Brain microvascular endothelial cell (primary cell): Measurements from ENCODE around the gene BANK1.

Experiments used
- DNase-seq: peaks from one replicate; pipeline ENCODE4 v3.0.0-alpha.2; 2020
- H3K27ac ChIP-seq: fragments of 250-450 bp; sonication (Bioruptor Pico); 2 replicates; pipeline ENCODE4 v1.5.1; 2020; ENCODE audit warnings: mild to moderate bottlenecking, moderate library complexity
- H3K27me3 ChIP-seq: fragments of 250-450 bp; sonication (Bioruptor Pico); replicated peaks from 2 replicates; pipeline ENCODE4 v1.5.1; 2020; ENCODE audit warnings: mild to moderate bottlenecking
- H3K36me3 ChIP-seq: fragments of 250-450 bp; sonication (Bioruptor Pico); replicated peaks from 2 replicates; pipeline ENCODE4 v1.5.1; 2020; ENCODE audit warnings: mild to moderate bottlenecking
- H3K4me3 ChIP-seq: 2 replicates; pipeline ENCODE4 v1.5.1; 2011; ENCODE audit warnings: low read depth, mild to moderate bottlenecking, control low read depth, low read length, moderate library complexity
- in situ Hi-C: cut with HindIII; loops from 2 replicates; pipeline ENCODE4 v1.10.0; 2017; ENCODE audit warnings: low sequenced_read_pairs, low pct_ligation_motif_present
- TF ChIP-seq, protein P1 (sequence below): IDR thresholded peaks from 2 replicates; pipeline ENCODE4 v1.5.1; 2011; ENCODE audit warnings: low read depth, mild to moderate bottlenecking, moderate library complexity, low read length, control low read depth, inconsistent platforms; ENCODE audit errors: missing control alignments

Gene BANK1

DNA sequence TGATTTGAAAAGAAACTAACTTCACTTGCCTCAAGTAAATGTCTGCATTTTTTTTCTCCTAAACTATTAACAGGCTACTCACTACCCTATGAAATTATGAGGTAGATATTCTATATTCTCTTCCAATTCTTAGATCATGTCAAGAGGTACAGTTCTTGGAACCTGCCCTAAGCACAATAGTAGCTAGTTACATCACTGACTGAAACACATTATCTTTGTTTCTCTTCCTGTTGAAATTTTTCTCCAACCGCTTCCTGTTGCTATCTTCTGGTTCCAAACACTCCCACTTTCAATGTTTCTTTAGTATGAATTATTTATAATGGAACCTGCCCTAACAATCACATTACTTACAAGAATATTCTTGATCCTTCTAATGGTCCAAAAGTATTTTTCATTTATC is 5.0 kb upstream of the BANK1 start:
- in situ Hi-C loops: no loop called here
- TF ChIP-seq, protein P1, sequence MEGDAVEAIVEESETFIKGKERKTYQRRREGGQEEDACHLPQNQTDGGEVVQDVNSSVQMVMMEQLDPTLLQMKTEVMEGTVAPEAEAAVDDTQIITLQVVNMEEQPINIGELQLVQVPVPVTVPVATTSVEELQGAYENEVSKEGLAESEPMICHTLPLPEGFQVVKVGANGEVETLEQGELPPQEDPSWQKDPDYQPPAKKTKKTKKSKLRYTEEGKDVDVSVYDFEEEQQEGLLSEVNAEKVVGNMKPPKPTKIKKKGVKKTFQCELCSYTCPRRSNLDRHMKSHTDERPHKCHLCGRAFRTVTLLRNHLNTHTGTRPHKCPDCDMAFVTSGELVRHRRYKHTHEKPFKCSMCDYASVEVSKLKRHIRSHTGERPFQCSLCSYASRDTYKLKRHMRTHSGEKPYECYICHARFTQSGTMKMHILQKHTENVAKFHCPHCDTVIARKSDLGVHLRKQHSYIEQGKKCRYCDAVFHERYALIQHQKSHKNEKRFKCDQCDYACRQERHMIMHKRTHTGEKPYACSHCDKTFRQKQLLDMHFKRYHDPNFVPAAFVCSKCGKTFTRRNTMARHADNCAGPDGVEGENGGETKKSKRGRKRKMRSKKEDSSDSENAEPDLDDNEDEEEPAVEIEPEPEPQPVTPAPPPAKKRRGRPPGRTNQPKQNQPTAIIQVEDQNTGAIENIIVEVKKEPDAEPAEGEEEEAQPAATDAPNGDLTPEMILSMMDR: no peak
- H3K36me3 ChIP-seq: no peaks in the 10 kb centered on the region
- H3K27me3 ChIP-seq: no peaks in the 10 kb centered on the region
- DNase-seq: no peak
- no peak overlapping the region for H3K27ac ChIP-seq
- H3K4me3 ChIP-seq: no peak overlapping the region

DNA sequence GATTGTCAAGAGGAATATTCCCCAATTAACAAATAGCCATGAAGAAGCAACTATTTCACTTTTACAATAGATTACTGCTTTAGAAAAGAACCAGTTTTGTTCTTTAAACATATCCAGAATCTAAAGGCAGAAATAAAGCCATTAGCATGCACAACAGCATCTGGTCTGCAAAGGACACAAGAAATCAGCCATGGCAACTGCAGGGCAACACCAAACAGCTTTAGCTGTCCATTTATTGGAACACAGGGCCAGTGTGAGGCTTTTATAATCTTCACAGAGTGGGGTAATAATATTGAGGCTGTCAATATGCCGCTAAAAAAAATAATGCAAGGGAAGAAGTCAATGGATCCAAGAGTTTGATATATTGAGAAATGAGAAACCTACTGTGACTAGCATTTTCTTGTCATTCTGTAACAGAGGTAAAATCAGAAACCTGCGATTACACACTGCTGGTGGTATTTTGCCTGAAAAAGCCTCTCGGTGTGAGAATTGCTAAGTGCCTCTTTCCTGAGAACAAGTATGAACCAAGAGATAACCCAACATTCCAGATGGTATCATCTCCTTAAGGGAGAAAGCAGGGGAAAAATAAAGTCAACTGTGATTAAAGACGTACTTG is 2.7 kb upstream of the BANK1 start:
- H3K27me3 ChIP-seq: no peaks in the 10 kb centered on the region
- H3K36me3 ChIP-seq: no peaks in the 10 kb centered on the region
- TF ChIP-seq, protein P1: no peak
- DNase-seq: no peak
- in situ Hi-C loops: no loop called here
- no peak overlapping the region for H3K27ac ChIP-seq
- no peak overlapping the region for H3K4me3 ChIP-seq

DNA sequence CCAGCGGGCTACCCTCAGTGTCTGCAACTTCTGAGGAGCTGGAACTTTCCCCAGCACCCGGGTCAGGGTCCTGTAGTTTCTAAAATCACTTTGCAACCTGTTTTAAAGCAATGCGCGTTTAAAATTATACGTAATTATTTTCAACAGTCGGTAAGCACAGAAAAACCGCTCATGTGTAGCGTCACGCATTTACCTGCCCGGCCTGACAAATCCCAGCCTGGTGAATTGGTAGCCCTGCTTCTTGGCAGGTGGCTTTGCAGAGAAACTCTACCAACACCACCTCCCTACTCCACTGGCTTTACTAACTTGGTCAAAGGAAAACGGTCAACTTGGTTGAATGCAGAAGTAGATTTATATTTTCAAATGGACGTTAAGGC is 640 bp downstream of the BANK1 start:
- no peaks in the 10 kb centered on the region for H3K36me3 ChIP-seq
- in situ Hi-C loops: no loop called here
- H3K4me3 ChIP-seq: peak overlapping the region; percentile 64
- TF ChIP-seq, protein P1: no peak
- H3K27me3 ChIP-seq: no peaks in the 10 kb centered on the region
- DNase-seq: no peak
- no peak overlapping the region for H3K27ac ChIP-seq

DNA sequence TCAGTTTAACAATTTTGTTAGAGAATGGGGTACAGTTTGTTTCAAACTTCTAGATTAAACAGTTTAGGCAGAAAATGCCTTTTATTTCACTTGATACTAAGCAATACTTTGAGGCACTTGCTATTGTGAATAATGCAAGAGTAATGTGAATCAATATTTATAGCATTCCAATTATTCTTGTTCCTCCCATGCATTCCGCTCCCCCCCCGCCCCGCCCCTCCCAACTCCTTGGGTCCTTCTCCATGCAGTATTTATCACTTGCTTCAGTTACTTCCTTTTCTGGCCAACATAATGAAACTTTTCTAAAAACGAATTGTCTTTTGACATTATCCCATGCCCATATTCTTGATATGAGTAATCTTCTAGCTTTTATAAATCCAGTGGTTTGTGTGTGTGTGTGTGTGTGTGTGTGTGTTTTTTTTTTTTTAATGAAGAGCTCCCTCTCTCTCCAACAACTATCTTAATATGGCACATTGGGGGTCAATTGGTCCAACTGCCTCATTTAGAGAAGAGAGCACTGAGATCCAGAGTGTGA is 1.6 kb downstream of the BANK1 start:
- Histone ChIP-seq H3K27ac (no peak overlapping the region), H3K36me3 (no peaks in the 10 kb centered on the region), H3K4me3 (no peak overlapping the region), H3K27me3 (no peaks in the 10 kb centered on the region)
- no peak for DNase-seq
- TF ChIP-seq, protein P1: no peak
- in situ Hi-C loops: no loop called here

DNA sequence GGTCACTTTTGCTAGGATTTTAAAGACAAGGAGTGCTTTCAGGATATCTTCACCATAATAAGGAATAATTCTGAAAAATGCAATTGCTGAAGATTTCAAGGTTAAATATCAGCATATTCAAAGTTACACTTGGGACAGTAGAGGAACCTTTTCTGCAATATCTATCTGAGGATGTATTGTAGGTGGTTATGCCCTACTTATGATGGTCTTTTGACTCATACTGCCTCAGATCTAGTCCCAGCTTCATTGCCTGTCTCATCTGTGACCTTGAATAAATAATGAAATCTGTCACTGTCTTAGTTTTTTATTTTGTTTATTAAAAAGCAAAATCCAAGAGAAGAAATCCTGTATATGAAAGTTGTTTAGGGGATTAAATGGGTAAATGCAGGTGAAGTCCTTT is 2.9 kb downstream of the BANK1 start:
- Histone ChIP-seq H3K4me3 (no peak overlapping the region), H3K27ac (no peak overlapping the region), H3K27me3 (no peaks in the 10 kb centered on the region), H3K36me3 (no peaks in the 10 kb centered on the region)
- DNase-seq: no peak
- in situ Hi-C loops: no loop called here
- TF ChIP-seq, protein P1: no peak

DNA sequence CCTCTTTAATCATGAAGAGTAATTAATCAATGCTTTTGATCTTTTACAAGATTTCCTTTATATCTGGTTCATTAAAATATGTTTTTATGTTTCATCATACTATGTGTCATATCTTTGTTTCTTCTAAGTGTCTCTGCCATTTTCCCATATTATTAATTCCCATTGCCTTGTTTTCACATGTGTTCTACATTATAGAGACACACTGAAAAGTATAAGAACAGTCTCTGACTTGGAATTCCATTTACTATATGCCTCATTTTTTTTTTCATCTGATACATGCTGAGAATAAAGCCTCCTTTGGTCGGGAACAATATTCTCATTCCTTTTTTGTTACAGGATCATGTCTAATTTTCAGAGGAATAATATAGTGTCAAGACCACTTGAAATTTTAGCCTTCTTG is 4.3 kb downstream of the BANK1 start:
- Histone ChIP-seq H3K4me3 (no peak overlapping the region), H3K27me3 (no peaks in the 10 kb centered on the region), H3K36me3 (no peaks in the 10 kb centered on the region), H3K27ac (no peak overlapping the region)
- TF ChIP-seq, protein P1: no peak
- in situ Hi-C loops: no loop called here
- no peak for DNase-seq
